ENCODE measurements around the gene LGALS8.
"Not testable (repeated sequence)": the region's sequence is repeated elsewhere in the genome, so short reads cannot be mapped to it uniquely, and the experiment has no call there.

LGALS8 gene

GRCh38 chr1:236576004-236576403, 52.2 kb downstream of the LGALS8 start:
- TF ChIP-seq CTCF (IDR thresholded peaks at IDR 0.05; ENCODE audit: low read depth, low read length) = no peak
- DNase-seq (ENCODE audit: extremely low read depth, low read depth) = no peak

- DNase-seq (ENCODE audit: extremely low read depth, low read depth) = not testable (repeated sequence)
Observed at GRCh38 chr1:236577041-236577440, 53.3 kb downstream of the LGALS8 start.

- no peak for TF ChIP-seq CTCF (IDR thresholded peaks at IDR 0.05; ENCODE audit: low read depth, low read length)
Observed at GRCh38 chr1:236578661-236579060, 54.9 kb downstream of the LGALS8 start.

GRCh38 chr1:236580404-236580803, 56.6 kb downstream of the LGALS8 start:
- DNase-seq (ENCODE audit: extremely low read depth, low read depth) = not testable (repeated sequence)

More at GRCh38 chr1:236578661-236579060, 54.9 kb downstream of the LGALS8 start:
- no peak for DNase-seq (ENCODE audit: extremely low read depth, low read depth)

GRCh38 chr1:236581528-236581927, 57.7 kb downstream of the LGALS8 start:
- DNase-seq (ENCODE audit: extremely low read depth, low read depth) = no peak
- TF ChIP-seq CTCF (IDR thresholded peaks at IDR 0.05; ENCODE audit: low read depth, low read length) = no peak

GRCh38 chr1:236589531-236589930, 65.7 kb downstream of the LGALS8 start:
- no peak for TF ChIP-seq CTCF (IDR thresholded peaks at IDR 0.05; ENCODE audit: low read depth, low read length)
- DNase-seq (ENCODE audit: extremely low read depth, low read depth) = no peak

GRCh38 chr1:236590553-236591150, 66.9 kb downstream of the LGALS8 start:
- TF ChIP-seq CTCF (IDR thresholded peaks at IDR 0.05; ENCODE audit: low read depth, low read length) = no peak
- DNase-seq (ENCODE audit: extremely low read depth, low read depth) = no peak

GRCh38 chr1:236602171-236602570, 78.4 kb downstream of the LGALS8 start:
- no peak for TF ChIP-seq CTCF (IDR thresholded peaks at IDR 0.05; ENCODE audit: low read depth, low read length)
- no peak for DNase-seq (ENCODE audit: extremely low read depth, low read depth)

All from AG09319 (cell line).